Psoas muscle (tissue), 8 donors: Measurements from ENCODE around the gene IL24. TPM values are rescaled to one million over a fixed set of nuclear protein-coding genes. Genes with fewer than 3 reads are reported as not detected.
A peak's percentile ranks its signal among the peaks of the same experiment; 100 is the strongest.

Experiments
- ATAC-seq, 4 donors: fragments of 200-7000 bp; cut with Tn5 transposase; one replicate each; pipeline ENCODE4 v1.9.1; 2020; ENCODE audit warnings: moderate library complexity in 3 of 4, mild to moderate bottlenecking in 2 of 4
- DNase-seq, 2 donors: peaks; one replicate each; pipeline ENCODE4 v3.0.0-alpha.2; 2020
- H3K27ac ChIP-seq: fragments of 200-600 bp; one replicate; pipeline ENCODE4 v1.8.0; 2022
- H3K27me3 ChIP-seq, 3 donors: fragments of 200-600 bp in 1 of 3; one replicate each; pipeline versions ENCODE4 v1.6.1 to v1.8.0; 2013 to 2022; ENCODE audit warnings: low read length in 2 of 3, mild to moderate bottlenecking in 2 of 3, moderate library complexity in 1 of 3; ENCODE audit not compliant: insufficient read depth in 3 of 3
- H3K36me3 ChIP-seq, 2 donors: fragments of 200-600 bp in 1 of 2; one replicate each; pipeline versions ENCODE4 v1.6.1 to v1.8.0; 2013 to 2022; ENCODE audit warnings: low read depth in 1 of 2, mild to moderate bottlenecking in 1 of 2, moderate library complexity in 1 of 2; ENCODE audit not compliant: insufficient read depth in 1 of 2
- H3K4me1 ChIP-seq: fragments of 200-600 bp; one replicate; pipeline ENCODE4 v1.8.0; 2022
- H3K4me3 ChIP-seq: fragments of 200-600 bp; one replicate; pipeline ENCODE4 v1.8.0; 2022; ENCODE audit warnings: mild to moderate bottlenecking
- H3K9me3 ChIP-seq: fragments of 200-600 bp; one replicate; pipeline ENCODE4 v1.8.0; 2022
- CTCF ChIP-seq: fragments of 200-600 bp; IDR thresholded peaks from one replicate; pipeline ENCODE4 v1.8.0; 2022; ENCODE audit warnings: antibody characterized with exemption
- WGBS, 3 donors: extraction: QIAGEN DNeasy Blood & Tissue Kit; methylation state at CpG; one replicate each; pipeline versions ENCODE4 v1.1.6 to v1.1.7; 2013; 5-methylcytosine and 5-hydroxymethylcytosine counted together
- intact Hi-C, 2 donors: fragments of 100-400 bp; cut with DNase I; formaldehyde crosslinking; loops; one replicate each; pipeline versions ENCODE4 v1.11.0 to v1.14.2; 2022
- polyA plus RNA-seq, 3 donors: library from polyadenylated mRNA; stranded (reverse); fragments of 200-250 nt; gene quantifications; one replicate each; pipeline ENCODE4 v1.2.3, GENCODE V29; 2013
- total RNA-seq, 4 donors: library from RNA; stranded (reverse); fragmentation: NEBNext Ultra II Directional in 2 of 4; extraction: Animal tissue kit (Norgen Biotek cat#: 25700) in 2 of 4; gene quantifications; one replicate each; pipeline versions ENCODE4 v1.2.1 to v1.2.4, GENCODE V29; 2021 to 2023
- donor health status: healthy with polysubstance abuse.
- donor health status: DM: no; HTN: no; CAD: no; lungs with moderate emphysema.
- donor health status: Bipolar disorder and iron deficiency.
- donor health status: healthy.
- donor health status: DM: yes; HTN: yes; CAD: no.
- donor health status: DM: no; HTN: no; CAD: no.
- donor health status: DM: no; HTN: no; CAD: no.
- donor health status: DM: yes; HTN: yes; CAD: no.

IL24 gene
- total and polyA plus RNA-seq, 7 donors, result 0.05 to 20.3 (median 0.23) TPM; not detected in 2

- intact Hi-C loops, result loop anchor here (2.0 to 10.0 kb wide), 9 partner anchors 105 to 438 kb away; partner anchors contain the start of genes DYRK3 (in 1 of the 2) and IKBKE (in 1 of the 2)
- Histone ChIP-seq H3K9me3 (no peaks in the 10 kb centered on the region), H3K4me3 (no peak overlapping the region), H3K27me3 (peaks cover 0 to 4% (median 0%) of the 10 kb centered on the region in 3 donors), H3K27ac (no peak overlapping the region), H3K4me1 (peaks cover 3% of the 10 kb centered on the region), H3K36me3 (no peaks in the 10 kb centered on the region)
- TF ChIP-seq CTCF, result peak; percentile 87
- DNase-seq (peak; percentile 52 to 70), ATAC-seq (peak in 3 of 4 donors; percentile 46 to 77 (median 69))
- WGBS, 3 donors, result 18 to 27% (median 23%) methylated on average over 7 of the region's 7 CpGs
These were observed 15.3 kb downstream of the IL24 start for GRCh38 chr1:206912445-206913095.

- ATAC-seq, result no peak
These were observed 16.7 kb downstream of the IL24 start for GRCh38 chr1:206913766-206914537.

GRCh38 chr1:206915030-206915735, 17.9 kb downstream of the IL24 start:
- ATAC-seq, result no peak
- Histone ChIP-seq H3K27ac (no peak overlapping the region), H3K27me3 (peaks cover 0 to 7% (median 0%) of the 10 kb centered on the region in 3 donors), H3K36me3 (no peaks in the 10 kb centered on the region), H3K4me1 (peaks cover 3% of the 10 kb centered on the region), H3K9me3 (no peaks in the 10 kb centered on the region), H3K4me3 (no peak overlapping the region)
- TF ChIP-seq CTCF, result no peak
- intact Hi-C loops, result loop anchor here in 1 of 2 donors (10.0 kb wide), 1 partner anchor 440 kb away; the partner anchor contains the start of gene IKBKE
- no peak for DNase-seq
- WGBS, 3 donors, result 79 to 84% (median 81%) methylated on average over 15 of the region's 15 CpGs

More at GRCh38 chr1:206913766-206914537, 16.7 kb downstream of the IL24 start:
- no peaks in the 10 kb centered on the region for H3K9me3 ChIP-seq
- 83 to 88% (median 84%) methylated on average over 12 of the region's 12 CpGs for WGBS, 3 donors
- no peak overlapping the region for H3K27ac ChIP-seq
- H3K27me3 ChIP-seq, result peaks cover 0 to 7% (median 0%) of the 10 kb centered on the region in 3 donors
- H3K4me1 ChIP-seq, result peaks cover 3% of the 10 kb centered on the region
- H3K4me3 ChIP-seq, result no peak overlapping the region
- TF ChIP-seq CTCF, result no peak
- DNase-seq, result no peak
- intact Hi-C loops, result loop anchor here (2.0 to 10.0 kb wide), 9 partner anchors 107 to 439 kb away; partner anchors contain the start of genes DYRK3 (in 1 of the 2) and IKBKE (in 1 of the 2)
- no peaks in the 10 kb centered on the region for H3K36me3 ChIP-seq

GRCh38 chr1:206916000-206916709, 18.9 kb downstream of the IL24 start:
- WGBS, 3 donors, result 67 to 72% (median 68%) methylated on average over 8 of the region's 8 CpGs
- ATAC-seq, result no peak
- Histone ChIP-seq H3K4me1 (peaks cover 3% of the 10 kb centered on the region), H3K27me3 (peaks cover 0 to 5% (median 0%) of the 10 kb centered on the region in 3 donors), H3K4me3 (no peak overlapping the region), H3K27ac (no peak overlapping the region), H3K9me3 (no peaks in the 10 kb centered on the region), H3K36me3 (no peaks in the 10 kb centered on the region)
- no peak for TF ChIP-seq CTCF
- intact Hi-C loops, result loop anchor here in 1 of 2 donors (10.0 kb wide), 1 partner anchor 441 kb away; the partner anchor contains the start of gene IKBKE
- DNase-seq, result no peak
